Hepatocyte (in vitro differentiated cells): ENCODE data around the gene RASD2.

Experiments
- CTCF ChIP-seq: fragments of 200-600 bp; sonication (generic); IDR thresholded peaks from 2 replicates; pipeline ENCODE4 v1.5.1; 2016; ENCODE audit warnings: antibody characterized with exemption, mild to moderate bottlenecking; ENCODE audit not compliant: poor library complexity
- EZH2phosphoT487 ChIP-seq: fragments of 200-600 bp; sonication (generic); IDR thresholded peaks from one replicate; pipeline ENCODE4 v1.6.1; 2018; ENCODE audit warnings: antibody characterized with exemption, mild to moderate bottlenecking, low read depth, moderate library complexity; ENCODE audit not compliant: unreplicated experiment, severe bottlenecking

- TF ChIP-seq CTCF (no peak), EZH2phosphoT487 (no peak)
These were observed 18.1 kb upstream of the RASD2 start for GRCh38 chr22:35522225-35523149.
